H9 (cell line): ENCODE data around the gene ABHD8. TPM values are rescaled to one million over a fixed set of nuclear protein-coding genes. Genes with fewer than 3 reads are reported as not detected.

Experiments used
- DNase-seq: peaks from one replicate; pipeline ENCODE4 v3.0.0-alpha.2; 2017
- H2AFZ ChIP-seq: one replicate; pipeline ENCODE4 v1.6.1; 2013; ENCODE audit warnings: mild to moderate bottlenecking, low read length, control low read depth, moderate library complexity
- H2AK5ac ChIP-seq: 2 replicates; pipeline ENCODE4 v1.6.1; 2013; ENCODE audit warnings: low read length, control low read depth, mixed read lengths; ENCODE audit not compliant: insufficient read length
- H2BK120ac ChIP-seq: one replicate; pipeline ENCODE4 v1.6.1; 2013; ENCODE audit warnings: low read depth, mild to moderate bottlenecking, low read length, control low read depth, inconsistent platforms; ENCODE audit not compliant: poor library complexity, severe bottlenecking
- H2BK12ac ChIP-seq: 2 replicates; pipeline ENCODE4 v1.6.1; 2013; ENCODE audit warnings: low read length, control low read depth, mixed read lengths, low read depth; ENCODE audit not compliant: insufficient read length
- H2BK15ac ChIP-seq: 2 replicates; pipeline ENCODE4 v1.6.1; 2013; ENCODE audit warnings: low read depth, low read length, control low read depth
- H2BK20ac ChIP-seq: one replicate; pipeline ENCODE4 v1.6.1; 2013; ENCODE audit warnings: low read depth, mild to moderate bottlenecking, low read length, control low read depth, inconsistent platforms; ENCODE audit not compliant: poor library complexity, severe bottlenecking
- H2BK5ac ChIP-seq: 2 replicates; pipeline ENCODE4 v1.6.1; 2013; ENCODE audit warnings: low read length, control low read depth, mixed read lengths; ENCODE audit not compliant: insufficient read length
- H3K14ac ChIP-seq: 2 replicates; pipeline ENCODE4 v1.6.1; 2013; ENCODE audit warnings: low read length, control low read depth; ENCODE audit not compliant: insufficient read depth
- H3K18ac ChIP-seq: 2 replicates; pipeline ENCODE4 v1.6.1; 2013; ENCODE audit warnings: low read depth, mild to moderate bottlenecking, mixed read lengths, low read length, control low read depth; ENCODE audit not compliant: insufficient read length
- H3K23ac ChIP-seq: 2 replicates; pipeline ENCODE4 v1.6.1; 2013; ENCODE audit warnings: low read length, control low read depth, mixed read lengths, low read depth; ENCODE audit not compliant: insufficient read length
- H3K23me2 ChIP-seq: 2 replicates; pipeline ENCODE4 v1.6.1; 2013; ENCODE audit warnings: low read depth, mild to moderate bottlenecking, mixed read lengths, low read length, control low read depth; ENCODE audit not compliant: insufficient read length, poor library complexity, severe bottlenecking
- H3K27ac ChIP-seq: 2 replicates; pipeline ENCODE4 v1.5.1; 2013; ENCODE audit warnings: low read length, control low read depth, mixed read lengths, low read depth; ENCODE audit not compliant: insufficient read length
- H3K27me3 ChIP-seq: 2 replicates; pipeline ENCODE4 v1.6.1; 2013; ENCODE audit warnings: low read length, control low read depth, inconsistent platforms; ENCODE audit not compliant: insufficient read depth
- H3K4ac ChIP-seq: 2 replicates; pipeline ENCODE4 v1.6.1; 2013; ENCODE audit warnings: low read depth, mild to moderate bottlenecking, control low read depth, inconsistent platforms, low read length, moderate library complexity
- H3K4me1 ChIP-seq: 2 replicates; pipeline ENCODE4 v1.6.1; 2013; ENCODE audit warnings: low read length, control low read depth, inconsistent platforms; ENCODE audit not compliant: insufficient read depth
- H3K4me2 ChIP-seq: 2 replicates; pipeline ENCODE4 v1.6.1; 2013; ENCODE audit warnings: low read length, control low read depth, mixed read lengths; ENCODE audit not compliant: insufficient read length, insufficient read depth
- H3K56ac ChIP-seq: 2 replicates; pipeline ENCODE4 v1.6.1; 2013; ENCODE audit warnings: low read depth, mild to moderate bottlenecking, mixed read lengths, low read length, control low read depth; ENCODE audit not compliant: insufficient read length
- H3K79me1 ChIP-seq: 2 replicates; pipeline ENCODE4 v1.6.1; 2013; ENCODE audit warnings: low read depth, mild to moderate bottlenecking, moderate library complexity, low read length, control low read depth, inconsistent platforms; ENCODE audit not compliant: insufficient read depth, poor library complexity, severe bottlenecking
- H3K79me2 ChIP-seq: 2 replicates; pipeline ENCODE4 v1.6.1; 2013; ENCODE audit warnings: low read length, control low read depth, inconsistent platforms; ENCODE audit not compliant: insufficient read depth
- H3K9ac ChIP-seq: 2 replicates; pipeline ENCODE4 v1.6.1; 2013; ENCODE audit warnings: low read length, control low read depth, mixed read lengths; ENCODE audit not compliant: insufficient read length; ENCODE audit errors: extremely low read depth
- H3K9me3 ChIP-seq: one replicate; pipeline ENCODE4 v1.6.1; 2013; ENCODE audit warnings: low read depth, low read length, inconsistent platforms; ENCODE audit not compliant: control insufficient read depth
- H3T11ph ChIP-seq: one replicate; pipeline ENCODE4 v1.6.1; 2013; ENCODE audit warnings: mild to moderate bottlenecking, low read length, control low read depth, inconsistent platforms
- H4K20me1 ChIP-seq: one replicate; pipeline ENCODE4 v1.6.1; 2013; ENCODE audit not compliant: control insufficient read depth, insufficient read length, insufficient read depth
- H4K5ac ChIP-seq: 2 replicates; pipeline ENCODE4 v1.6.1; 2013; ENCODE audit warnings: low read depth, mild to moderate bottlenecking, mixed read lengths, low read length, control low read depth; ENCODE audit not compliant: insufficient read length
- H4K8ac ChIP-seq: replicated peaks from 2 replicates; pipeline ENCODE4 v1.6.1; 2013; ENCODE audit warnings: low read length, control low read depth, mixed read lengths, low read depth; ENCODE audit not compliant: insufficient read length
- H4K91ac ChIP-seq: 2 replicates; pipeline ENCODE4 v1.6.1; 2013; ENCODE audit warnings: low read depth, mild to moderate bottlenecking, moderate library complexity, mixed read lengths, low read length, control low read depth; ENCODE audit not compliant: insufficient read length
- H3K27ac Mint-ChIP-seq, 3 experiments: 2 replicates in 2 of 3; 3 replicates in 1 of 3; pipeline ENCODE4 v1.8.0; 2020 to 2021; ENCODE audit warnings: mixed read lengths in 3 of 3, mild to moderate bottlenecking in 1 of 3, moderate library complexity in 1 of 3
- H3K27me3 Mint-ChIP-seq: 2 replicates; pipeline ENCODE4 v1.8.0; 2021; ENCODE audit warnings: low read depth, mild to moderate bottlenecking, moderate library complexity, mixed read lengths
- H3K36me3 Mint-ChIP-seq, 3 experiments: 2 replicates in 2 of 3; 3 replicates in 1 of 3; pipeline ENCODE4 v1.8.0; 2020 to 2021; ENCODE audit warnings: low read depth in 3 of 3, mixed read lengths in 3 of 3; ENCODE audit not compliant: insufficient read depth in 1 of 3
- H3K4me1 Mint-ChIP-seq, 2 experiments: 2 replicates each; pipeline ENCODE4 v1.8.0; 2020; ENCODE audit warnings: mixed read lengths in 2 of 2
- H3K4me3 Mint-ChIP-seq, 2 experiments: 2 replicates in 1 of 2; 3 replicates in 1 of 2; pipeline ENCODE4 v1.8.0; 2020 to 2021; ENCODE audit warnings: mild to moderate bottlenecking in 2 of 2, mixed read lengths in 2 of 2, moderate library complexity in 1 of 2
- H3K9me3 Mint-ChIP-seq, 2 experiments: 2 replicates in 1 of 2; 3 replicates in 1 of 2; pipeline ENCODE4 v1.8.0; 2020; ENCODE audit warnings: mild to moderate bottlenecking in 2 of 2, mixed read lengths in 2 of 2, moderate library complexity in 1 of 2
- CTCF ChIP-seq: fragments of 200-600 bp; sonication (generic); conservative IDR thresholded peaks from 3 replicates; pipeline ENCODE4 v1.8.0; 2021; ENCODE audit warnings: antibody characterized with exemption, mild to moderate bottlenecking
- WGBS: extraction: QIAGEN DNeasy Blood & Tissue Kit; methylation state at CpG from one replicate; pipeline ENCODE4 v1.1.7; 2013; ENCODE audit warnings: missing lambda C conversion rate, low lambda C conversion rate, mixed read lengths; ENCODE audit not compliant: insufficient read length; ENCODE audit errors: extremely low coverage; 5-methylcytosine and 5-hydroxymethylcytosine counted together
- total RNA-seq: library from RNA; stranded (reverse); gene quantifications from 2 replicates; pipeline ENCODE4 v1.2.1, GENCODE V29; 2021

ABHD8 gene
- total RNA-seq, 1 experiment from 2014 or later, result 11.7 TPM

- Histone ChIP-seq H4K5ac (no peak overlapping the region), H2BK15ac (no peak overlapping the region), H3K27ac (no peak overlapping the region), H4K8ac (no peak overlapping the region), H3K27me3 (no peaks in the 10 kb centered on the region), H2BK20ac (no peak overlapping the region), H3K23ac (no peak overlapping the region), H2BK5ac (no peak overlapping the region), H3K9me3 (no peaks in the 10 kb centered on the region), H3K18ac (no peak overlapping the region), H2AK5ac (no peak overlapping the region), H3K56ac (no peak overlapping the region), H2AFZ (no peak overlapping the region), H3T11ph (no peak overlapping the region), H3K79me2 (no peaks in the 10 kb centered on the region), H3K4ac (no peak overlapping the region), H3K14ac (no peak overlapping the region), H3K79me1 (no peaks in the 10 kb centered on the region), H3K9ac (peak overlapping the region; percentile 68), H3K4me2 (peak overlapping the region; percentile 86), H3K23me2 (peaks cover 25% of the 10 kb centered on the region), H3K4me1 (peaks cover 2% of the 10 kb centered on the region; the same call in 1 of the 2 replicates), H2BK120ac (no peak overlapping the region), H4K20me1 (no peaks in the 10 kb centered on the region), H4K91ac (no peak overlapping the region), H2BK12ac (no peak overlapping the region)
- peaks cover 22 to 47% of the 10 kb centered on the region in 2 experiments for H3K4me1 Mint-ChIP-seq
- H3K36me3 Mint-ChIP-seq, result peaks cover 11 to 26% (median 25%) of the 10 kb centered on the region in 3 experiments; a peak in 6 of 7 replicates
- H3K27me3 Mint-ChIP-seq, result peaks cover under 1% of the 10 kb centered on the region; the same call in 1 of the 2 replicates
- H3K27ac Mint-ChIP-seq, result peak overlapping the region in 2 of 3 experiments; percentile 85 to 97; a peak in 3 of 7 replicates
- no CpG with 5 or more reads among the region's 50 CpGs for WGBS
- H3K9me3 Mint-ChIP-seq, result no peaks in the 10 kb centered on the region
- peak overlapping the region; percentile 97 to 98 for H3K4me3 Mint-ChIP-seq
- DNase-seq, result no peak
- TF ChIP-seq CTCF, result no peak
These were observed 34.6 kb upstream of the ABHD8 start for GRCh38 chr19:17337675-17338432.
